ACC112 (cell line): ENCODE data around the gene MAP4K3.

Experiments
- H2AFZ ChIP-seq: fragments of 200-600 bp; sonication (generic); one replicate; pipeline ENCODE4 v1.6.0; 2017; ENCODE audit warnings: antibody characterized with exemption, low read length; ENCODE audit not compliant: unreplicated experiment
- H3K27ac ChIP-seq: fragments of 200-600 bp; sonication (generic); 2 replicates; pipeline ENCODE4 v1.5.1; 2014; ENCODE audit warnings: low read depth, mild to moderate bottlenecking, antibody characterized with exemption, low read length, moderate library complexity
- H3K27me3 ChIP-seq: fragments of 200-600 bp; sonication (generic); 2 replicates; pipeline ENCODE4 v1.6.1; 2014; ENCODE audit warnings: mild to moderate bottlenecking, antibody characterized with exemption, low read length, moderate library complexity, mixed read lengths; ENCODE audit not compliant: insufficient read depth
- H3K36me3 ChIP-seq: fragments of 200-600 bp; sonication (generic); 2 replicates; pipeline ENCODE4 v1.6.1; 2016; ENCODE audit warnings: mild to moderate bottlenecking, antibody characterized with exemption, low read length, moderate library complexity, mixed read lengths; ENCODE audit not compliant: insufficient read depth
- H3K4me1 ChIP-seq: fragments of 200-600 bp; sonication (generic); one replicate; pipeline ENCODE4 v1.6.1; 2016; ENCODE audit warnings: low read length, mixed read lengths; ENCODE audit not compliant: insufficient read depth, unreplicated experiment, control insufficient read depth
- H3K4me3 ChIP-seq: fragments of 200-600 bp; sonication (generic); 2 replicates; pipeline ENCODE4 v1.5.1; 2014; ENCODE audit warnings: mild to moderate bottlenecking, low read depth, low read length
- H3K79me2 ChIP-seq: fragments of 200-600 bp; sonication (generic); one replicate; pipeline ENCODE4 v1.6.0; 2016; ENCODE audit warnings: low read length; ENCODE audit not compliant: control insufficient read depth, unreplicated experiment, insufficient read depth

The MAP4K3 gene

GRCh38 chr2:39220136-39220535, 216.9 kb downstream of the MAP4K3 start:
- Histone ChIP-seq H3K36me3 (no peaks in the 10 kb centered on the region), H3K4me3 (no peak overlapping the region), H3K79me2 (no peaks in the 10 kb centered on the region), H2AFZ (no peak overlapping the region), H3K27ac (no peak overlapping the region), H3K27me3 (no peaks in the 10 kb centered on the region), H3K4me1 (no peaks in the 10 kb centered on the region)

- Histone ChIP-seq H3K27me3 (no peaks in the 10 kb centered on the region), H3K27ac (no peak overlapping the region), H3K79me2 (no peaks in the 10 kb centered on the region), H3K4me3 (no peak overlapping the region), H3K4me1 (no peaks in the 10 kb centered on the region), H3K36me3 (no peaks in the 10 kb centered on the region), H2AFZ (no peak overlapping the region)
Observed at GRCh38 chr2:39218391-39218790, 218.7 kb downstream of the MAP4K3 start.

- Histone ChIP-seq H3K27me3 (no peaks in the 10 kb centered on the region), H3K36me3 (no peaks in the 10 kb centered on the region), H2AFZ (no peak overlapping the region), H3K27ac (no peak overlapping the region), H3K4me1 (no peaks in the 10 kb centered on the region), H3K79me2 (no peaks in the 10 kb centered on the region), H3K4me3 (no peak overlapping the region)
Observed at GRCh38 chr2:39217192-39217550, 219.9 kb downstream of the MAP4K3 start.

- H3K27ac ChIP-seq: no peak overlapping the region
- H2AFZ ChIP-seq: no peak overlapping the region
Observed at GRCh38 chr2:39216346-39217191, 220.5 kb downstream of the MAP4K3 start.

GRCh38 chr2:39215545-39215944, 221.5 kb downstream of the MAP4K3 start:
- no peak overlapping the region for H2AFZ ChIP-seq
- no peaks in the 10 kb centered on the region for H3K4me1 ChIP-seq
- H3K79me2 ChIP-seq: no peaks in the 10 kb centered on the region
- H3K27me3 ChIP-seq: no peaks in the 10 kb centered on the region
- H3K4me3 ChIP-seq: no peak overlapping the region
- no peaks in the 10 kb centered on the region for H3K36me3 ChIP-seq
- H3K27ac ChIP-seq: no peak overlapping the region

More at GRCh38 chr2:39216346-39217191, 220.5 kb downstream of the MAP4K3 start:
- Histone ChIP-seq H3K4me1 (no peaks in the 10 kb centered on the region), H3K4me3 (no peak overlapping the region), H3K36me3 (no peaks in the 10 kb centered on the region), H3K79me2 (no peaks in the 10 kb centered on the region), H3K27me3 (no peaks in the 10 kb centered on the region)

- Histone ChIP-seq H3K79me2 (no peaks in the 10 kb centered on the region), H3K4me1 (no peaks in the 10 kb centered on the region), H3K27me3 (no peaks in the 10 kb centered on the region), H3K4me3 (no peak overlapping the region), H3K27ac (no peak overlapping the region), H2AFZ (no peak overlapping the region), H3K36me3 (no peaks in the 10 kb centered on the region)
Observed at GRCh38 chr2:39213015-39213414, 224.1 kb downstream of the MAP4K3 start.

- Histone ChIP-seq H3K27me3 (no peaks in the 10 kb centered on the region), H3K27ac (no peak overlapping the region), H3K36me3 (no peaks in the 10 kb centered on the region), H3K79me2 (no peaks in the 10 kb centered on the region), H3K4me1 (no peaks in the 10 kb centered on the region), H3K4me3 (no peak overlapping the region), H2AFZ (no peak overlapping the region)
Observed at GRCh38 chr2:39210846-39211245, 226.2 kb downstream of the MAP4K3 start.

- Histone ChIP-seq H3K27ac (no peak overlapping the region), H2AFZ (no peak overlapping the region), H3K27me3 (no peaks in the 10 kb centered on the region), H3K36me3 (no peaks in the 10 kb centered on the region), H3K79me2 (no peaks in the 10 kb centered on the region), H3K4me1 (no peaks in the 10 kb centered on the region), H3K4me3 (no peak overlapping the region)
Observed at GRCh38 chr2:39203382-39203781, 233.7 kb downstream of the MAP4K3 start.

- Histone ChIP-seq H3K4me3 (no peak overlapping the region), H3K36me3 (no peaks in the 10 kb centered on the region), H2AFZ (no peak overlapping the region), H3K27ac (no peak overlapping the region), H3K27me3 (no peaks in the 10 kb centered on the region), H3K4me1 (no peaks in the 10 kb centered on the region), H3K79me2 (no peaks in the 10 kb centered on the region)
Observed at GRCh38 chr2:39202639-39203369, 234.3 kb downstream of the MAP4K3 start.
